Measurements from ENCODE around the gene RSPH4A. TPM values are rescaled to one million over a fixed set of nuclear protein-coding genes. Genes with fewer than 3 reads are reported as not detected.

Gene RSPH4A
- total and polyA plus RNA-seq, 2 donors (not counting 3 experiments of a cell fraction or from before 2014, with no cell fraction given), result 0.06 to 0.15 TPM

DNA sequence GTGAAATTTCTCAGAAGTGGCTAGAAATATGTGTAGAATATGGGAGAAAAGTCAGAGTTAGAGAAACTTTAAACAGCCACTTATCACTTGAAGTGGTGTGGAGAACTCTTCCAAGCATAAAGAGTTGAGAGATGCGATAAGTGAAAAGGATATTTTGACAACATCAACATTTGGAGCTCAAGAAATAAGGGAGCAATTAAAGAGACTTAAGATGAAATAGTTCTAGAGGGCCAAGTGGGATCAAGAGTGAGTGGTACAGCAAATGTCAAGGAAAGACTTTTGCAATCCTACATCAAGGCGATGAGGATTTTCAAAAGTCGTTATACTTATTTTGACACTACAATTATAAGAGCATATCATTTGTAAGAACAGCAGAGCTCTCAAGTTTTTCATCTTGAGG lies 9.6 kb downstream of the RSPH4A start:
- H3K79me2 ChIP-seq (ENCODE audit: control insufficient read depth, insufficient read depth, low read length), result no peaks in the 10 kb centered on the region
- no peaks in the 10 kb centered on the region for H3K9me3 ChIP-seq (replicated peaks; ENCODE audit: control insufficient read depth, insufficient read depth, low read length)
- CTCF ChIA-PET, result no interaction called here
- no peak overlapping the region for H3K27ac ChIP-seq (ENCODE audit: insufficient read depth, low read depth, low read length)
- intact Hi-C loops (cut with micrococcal nuclease), result no loop called here
- no peak for TF ChIP-seq MYC (IDR thresholded peaks at IDR 0.05; ENCODE audit: low read depth, low read length)
- TF ChIP-seq, protein P1, sequence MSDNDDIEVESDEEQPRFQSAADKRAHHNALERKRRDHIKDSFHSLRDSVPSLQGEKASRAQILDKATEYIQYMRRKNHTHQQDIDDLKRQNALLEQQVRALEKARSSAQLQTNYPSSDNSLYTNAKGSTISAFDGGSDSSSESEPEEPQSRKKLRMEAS (IDR thresholded peaks at IDR 0.05; ENCODE audit: insufficient read depth, insufficient read length), result no peak
- TF ChIP-seq POLR2A (IDR thresholded peaks at IDR 0.05; ENCODE audit: low read depth, low read length), result no peak
- TF ChIP-seq, protein P2, sequence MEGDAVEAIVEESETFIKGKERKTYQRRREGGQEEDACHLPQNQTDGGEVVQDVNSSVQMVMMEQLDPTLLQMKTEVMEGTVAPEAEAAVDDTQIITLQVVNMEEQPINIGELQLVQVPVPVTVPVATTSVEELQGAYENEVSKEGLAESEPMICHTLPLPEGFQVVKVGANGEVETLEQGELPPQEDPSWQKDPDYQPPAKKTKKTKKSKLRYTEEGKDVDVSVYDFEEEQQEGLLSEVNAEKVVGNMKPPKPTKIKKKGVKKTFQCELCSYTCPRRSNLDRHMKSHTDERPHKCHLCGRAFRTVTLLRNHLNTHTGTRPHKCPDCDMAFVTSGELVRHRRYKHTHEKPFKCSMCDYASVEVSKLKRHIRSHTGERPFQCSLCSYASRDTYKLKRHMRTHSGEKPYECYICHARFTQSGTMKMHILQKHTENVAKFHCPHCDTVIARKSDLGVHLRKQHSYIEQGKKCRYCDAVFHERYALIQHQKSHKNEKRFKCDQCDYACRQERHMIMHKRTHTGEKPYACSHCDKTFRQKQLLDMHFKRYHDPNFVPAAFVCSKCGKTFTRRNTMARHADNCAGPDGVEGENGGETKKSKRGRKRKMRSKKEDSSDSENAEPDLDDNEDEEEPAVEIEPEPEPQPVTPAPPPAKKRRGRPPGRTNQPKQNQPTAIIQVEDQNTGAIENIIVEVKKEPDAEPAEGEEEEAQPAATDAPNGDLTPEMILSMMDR (IDR thresholded peaks at IDR 0.05; ENCODE audit: extremely low read depth in 1 of 2, insufficient read depth in 1 of 2, low read depth in 1 of 2, low read length in 2 of 2), result no peak
- TF ChIP-seq POLR2AphosphoS5 (IDR thresholded peaks at IDR 0.05; ENCODE audit: insufficient read depth, low read depth, low read length), result no peak
- TF ChIP-seq JUN (IDR thresholded peaks at IDR 0.05; ENCODE audit: borderline replicate concordance, insufficient read depth, insufficient read length, low read depth), result no peak
- TF ChIP-seq EZH2 (IDR thresholded peaks at IDR 0.05; ENCODE audit: borderline replicate concordance, low read depth, low read length, severe bottlenecking), result no peak
- no peak for TF ChIP-seq FOS (IDR thresholded peaks at IDR 0.05; ENCODE audit: borderline replicate concordance, insufficient read depth, low read length)
- no peak for TF ChIP-seq GATA2 (IDR thresholded peaks at IDR 0.05; ENCODE audit: insufficient read depth, insufficient read length, low read depth, low read length)
- peaks cover 12% of the 10 kb centered on the region for H3K4me1 ChIP-seq (ENCODE audit: control insufficient read depth, extremely low read depth, insufficient read depth, low read length)
- H4K20me1 ChIP-seq (replicated peaks; ENCODE audit: control insufficient read depth, extremely low read depth, insufficient read depth, low read length), result no peaks in the 10 kb centered on the region
- DNase-seq (ENCODE audit: low read depth, low spot score) (no peak), FAIRE-seq (no peak)
- no peak overlapping the region for H3K4me3 ChIP-seq (replicated peaks in 1 of 3; ENCODE audit: insufficient read depth in 1 of 3, low read depth in 1 of 3, low read length in 3 of 3)
- no peak overlapping the region for H3K9ac ChIP-seq (replicated peaks; ENCODE audit: extremely low read depth, insufficient read depth, low read length)
- no peaks in the 10 kb centered on the region for H3K36me3 ChIP-seq (ENCODE audit: control insufficient read depth in 2 of 2, extremely low read depth in 1 of 2, insufficient read depth in 2 of 2, low read length in 2 of 2)
- no peak overlapping the region for H3K4me2 ChIP-seq (ENCODE audit: insufficient read depth, low read length)
- POLR2A ChIA-PET, result no interaction called here
- dilution Hi-C loops (cut with MboI; ENCODE audit: extremely low pct_ligation_motif_present, low sequenced_read_pairs), result no loop called here
- H3K9me1 ChIP-seq (replicated peaks; ENCODE audit: control insufficient read depth, extremely low read depth, insufficient read depth, low read length), result no peaks in the 10 kb centered on the region
- H2AFZ ChIP-seq (ENCODE audit: low read depth, low read length), result no peak overlapping the region
- H3K27me3 ChIP-seq (ENCODE audit: control insufficient read depth in 2 of 2, insufficient read depth in 2 of 2, low read length in 2 of 2), result peaks cover 0 to 2% of the 10 kb centered on the region in 2 experiments
- BruUV-seq (replicated peaks), result no TSS peak
